Smooth muscle cell (in vitro differentiated cells): ENCODE measurements around the gene CNDP2. TPM values are rescaled to one million over a fixed set of nuclear protein-coding genes. Genes with fewer than 3 reads are reported as not detected.
A peak's percentile ranks its signal among the peaks of the same experiment; 100 is the strongest.

ENCODE experiments used
- DNase-seq: peaks from one replicate; lab custom pipeline; 2025; ENCODE audit not compliant: unreplicated experiment; lab: John Stamatoyannopoulos, UW
- H2AFZ ChIP-seq: fragments of 200-600 bp; sonication (generic); 2 replicates; pipeline ENCODE4 v1.6.0; 2016; ENCODE audit warnings: antibody characterized with exemption, low read depth, mild to moderate bottlenecking
- H3F3A ChIP-seq: fragments of 200-600 bp; sonication (generic); 2 replicates; pipeline ENCODE4 v1.6.0; 2017; ENCODE audit warnings: antibody characterized with exemption, low read depth
- H3K27ac ChIP-seq: fragments of 200-600 bp; sonication (generic); 2 replicates; pipeline ENCODE4 v1.5.1; 2016; ENCODE audit warnings: low read depth, mild to moderate bottlenecking
- H3K27me3 ChIP-seq: fragments of 200-600 bp; sonication (generic); 2 replicates; pipeline ENCODE4 v1.6.1; 2016; ENCODE audit warnings: low read depth, mild to moderate bottlenecking
- H3K36me3 ChIP-seq: fragments of 200-600 bp; sonication (generic); 2 replicates; pipeline ENCODE4 v1.5.1; 2016; ENCODE audit warnings: low read depth
- H3K4me1 ChIP-seq: fragments of 200-600 bp; sonication (generic); 2 replicates; pipeline ENCODE4 v1.5.1; 2016; ENCODE audit warnings: low read depth
- H3K4me2 ChIP-seq: fragments of 200-600 bp; sonication (generic); 2 replicates; pipeline ENCODE4 v1.6.0; 2016; ENCODE audit warnings: mild to moderate bottlenecking
- H3K4me3 ChIP-seq: fragments of 200-600 bp; sonication (generic); 2 replicates; pipeline ENCODE4 v1.5.1; 2016; ENCODE audit warnings: mild to moderate bottlenecking
- H3K79me2 ChIP-seq: fragments of 200-600 bp; sonication (generic); 2 replicates; pipeline ENCODE4 v1.6.0; 2016; ENCODE audit warnings: low read depth, mild to moderate bottlenecking
- H3K9ac ChIP-seq: fragments of 200-600 bp; sonication (generic); 2 replicates; pipeline ENCODE4 v1.6.0; 2016; ENCODE audit warnings: low read depth
- H3K9me3 ChIP-seq: fragments of 200-600 bp; sonication (generic); replicated peaks from 2 replicates; pipeline ENCODE4 v1.5.1; 2016; ENCODE audit warnings: low read depth
- H4K20me1 ChIP-seq: fragments of 200-600 bp; sonication (generic); 2 replicates; pipeline ENCODE4 v1.6.0; 2016; ENCODE audit warnings: low read depth
- WGBS: methylation state at CpG from one replicate; pipeline ENCODE4 v1.1.7; 2016; ENCODE audit warnings: low lambda C conversion rate; 5-methylcytosine and 5-hydroxymethylcytosine counted together
- polyA plus RNA-seq: library from polyadenylated mRNA; unstranded; fragments of >200 nt; fragmentation: Nextera tagmentation; extraction: Ambion mirVana; gene quantifications from 2 replicates; pipeline ENCODE4 v1.2.1, GENCODE V29; 2016
- total RNA-seq: library from RNA; depleted of rRNA; stranded (reverse); fragments of >200 nt; gene quantifications from 2 replicates; pipeline ENCODE4 v1.2.3, GENCODE V29; 2014
- TF ChIP-seq, protein P1 (sequence below): fragments of 200-600 bp; sonication (generic); IDR thresholded peaks from 2 replicates; pipeline ENCODE4 v1.5.1; 2017; ENCODE audit warnings: borderline replicate concordance, mild to moderate bottlenecking, antibody characterized with exemption; ENCODE audit not compliant: insufficient read depth, poor library complexity, severe bottlenecking

The CNDP2 gene
- total and polyA plus RNA-seq, 2 experiments from 2014 or later = 48.0 to 64.1 TPM

DNA sequence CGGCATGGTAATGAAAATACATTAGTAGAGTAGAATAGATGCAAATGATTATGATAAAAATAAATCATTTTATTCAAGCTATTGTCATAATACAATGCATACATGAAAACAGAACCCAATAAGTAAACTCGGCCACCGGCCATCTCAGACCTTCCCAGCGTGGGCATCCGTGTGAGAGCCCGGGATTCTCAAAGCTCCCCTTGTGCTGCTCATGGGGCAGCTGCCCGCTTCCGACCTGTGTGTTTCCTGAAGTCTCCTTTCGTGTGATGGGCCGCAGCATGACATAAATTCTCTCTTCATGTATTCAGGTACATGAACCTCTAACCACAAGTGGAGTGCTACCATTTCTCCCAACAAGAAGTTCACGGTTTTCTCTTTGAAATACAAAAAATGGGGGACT is 13.5 kb upstream of the CNDP2 start:
- Histone ChIP-seq H4K20me1 (no peaks in the 10 kb centered on the region), H3K27me3 (no peaks in the 10 kb centered on the region), H3K4me1 (no peaks in the 10 kb centered on the region), H3K9me3 (no peaks in the 10 kb centered on the region), H3K4me2 (no peak overlapping the region), H2AFZ (no peak overlapping the region), H3K9ac (no peak overlapping the region), H3K36me3 (no peaks in the 10 kb centered on the region), H3K79me2 (no peaks in the 10 kb centered on the region), H3F3A (peaks cover 11% of the 10 kb centered on the region), H3K27ac (no peak overlapping the region), H3K4me3 (no peak overlapping the region)
- WGBS = 95% methylated on average over 11 of the region's 11 CpGs
- DNase-seq = no peak
- TF ChIP-seq, protein P1, sequence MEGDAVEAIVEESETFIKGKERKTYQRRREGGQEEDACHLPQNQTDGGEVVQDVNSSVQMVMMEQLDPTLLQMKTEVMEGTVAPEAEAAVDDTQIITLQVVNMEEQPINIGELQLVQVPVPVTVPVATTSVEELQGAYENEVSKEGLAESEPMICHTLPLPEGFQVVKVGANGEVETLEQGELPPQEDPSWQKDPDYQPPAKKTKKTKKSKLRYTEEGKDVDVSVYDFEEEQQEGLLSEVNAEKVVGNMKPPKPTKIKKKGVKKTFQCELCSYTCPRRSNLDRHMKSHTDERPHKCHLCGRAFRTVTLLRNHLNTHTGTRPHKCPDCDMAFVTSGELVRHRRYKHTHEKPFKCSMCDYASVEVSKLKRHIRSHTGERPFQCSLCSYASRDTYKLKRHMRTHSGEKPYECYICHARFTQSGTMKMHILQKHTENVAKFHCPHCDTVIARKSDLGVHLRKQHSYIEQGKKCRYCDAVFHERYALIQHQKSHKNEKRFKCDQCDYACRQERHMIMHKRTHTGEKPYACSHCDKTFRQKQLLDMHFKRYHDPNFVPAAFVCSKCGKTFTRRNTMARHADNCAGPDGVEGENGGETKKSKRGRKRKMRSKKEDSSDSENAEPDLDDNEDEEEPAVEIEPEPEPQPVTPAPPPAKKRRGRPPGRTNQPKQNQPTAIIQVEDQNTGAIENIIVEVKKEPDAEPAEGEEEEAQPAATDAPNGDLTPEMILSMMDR = no peak

DNA sequence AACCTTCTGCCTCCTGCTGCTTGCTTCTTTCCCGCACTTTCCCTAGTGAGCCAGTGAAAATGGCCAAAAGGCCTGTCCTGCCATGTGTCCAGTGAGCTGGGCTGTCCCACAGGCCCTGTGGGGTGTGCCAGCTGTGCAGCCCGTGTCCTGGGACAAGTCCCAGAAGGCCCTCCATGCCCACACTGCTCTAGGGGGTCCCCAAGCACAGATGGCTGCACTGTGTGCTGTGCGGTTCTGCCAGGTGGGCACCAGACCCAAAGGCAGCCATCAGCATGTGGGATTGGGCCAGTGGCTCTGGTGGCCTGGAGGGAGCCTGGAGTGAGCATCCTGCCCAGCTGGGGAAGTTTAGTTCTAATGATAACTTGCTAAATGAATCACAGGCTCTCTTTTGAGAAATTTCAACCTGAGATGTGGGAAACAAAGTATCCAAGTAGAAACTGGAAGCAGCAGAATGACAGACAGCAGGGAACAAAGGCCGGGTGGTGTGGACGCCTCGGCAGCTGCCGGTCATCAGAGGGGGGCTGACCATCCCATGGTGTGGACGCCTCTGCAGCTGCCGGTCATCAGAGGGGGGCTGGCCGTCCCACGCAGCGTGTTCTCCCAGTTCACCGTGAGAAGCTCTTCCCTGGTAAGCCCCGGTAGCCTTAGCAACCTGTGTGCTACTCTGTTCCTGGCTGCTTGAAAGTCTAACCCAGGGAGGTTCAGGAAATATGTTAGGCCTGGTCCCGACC is 9.9 kb upstream of the CNDP2 start:
- 89% methylated on average over 15 of the region's 15 CpGs for WGBS
- Histone ChIP-seq H2AFZ (no peak overlapping the region), H3K4me3 (no peak overlapping the region), H3K27me3 (no peaks in the 10 kb centered on the region), H3K27ac (peak overlapping the region; percentile 23), H3K9ac (no peak overlapping the region), H4K20me1 (no peaks in the 10 kb centered on the region), H3K36me3 (no peaks in the 10 kb centered on the region), H3K4me1 (no peaks in the 10 kb centered on the region), H3K9me3 (no peaks in the 10 kb centered on the region), H3K79me2 (no peaks in the 10 kb centered on the region), H3K4me2 (peak overlapping the region; percentile 63), H3F3A (peaks cover 11% of the 10 kb centered on the region)
- DNase-seq = no peak
- TF ChIP-seq, protein P1 = no peak

DNA sequence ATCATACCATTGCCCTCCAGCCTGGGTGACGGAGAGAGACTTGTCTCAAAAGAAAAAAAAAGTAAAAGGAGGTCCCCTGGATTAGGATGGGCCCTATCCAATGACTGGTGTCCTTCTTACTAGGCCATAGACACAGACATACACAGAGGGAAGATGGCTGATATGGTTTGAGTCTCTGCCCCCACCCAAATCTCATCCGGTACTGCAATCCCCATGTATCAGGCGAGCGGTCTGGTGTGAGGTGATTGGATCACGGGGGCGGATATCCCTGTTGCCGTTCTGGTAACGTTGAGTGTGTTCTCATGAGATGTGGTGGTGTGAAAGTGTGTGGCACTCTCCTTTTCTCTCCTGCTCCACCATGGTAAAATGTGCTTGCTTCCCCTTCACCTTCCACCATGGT is 7.8 kb upstream of the CNDP2 start:
- Histone ChIP-seq H3K9me3 (no peaks in the 10 kb centered on the region), H3K79me2 (no peaks in the 10 kb centered on the region), H3K27me3 (no peaks in the 10 kb centered on the region), H3K9ac (no peak overlapping the region), H3K4me3 (no peak overlapping the region), H3K4me1 (no peaks in the 10 kb centered on the region), H3K4me2 (no peak overlapping the region), H3K36me3 (no peaks in the 10 kb centered on the region), H2AFZ (no peak overlapping the region), H3F3A (peaks cover 11% of the 10 kb centered on the region), H4K20me1 (no peaks in the 10 kb centered on the region), H3K27ac (no peak overlapping the region)
- WGBS = 96% methylated on average over 8 of the region's 8 CpGs
- TF ChIP-seq, protein P1 = no peak
- no peak for DNase-seq

DNA sequence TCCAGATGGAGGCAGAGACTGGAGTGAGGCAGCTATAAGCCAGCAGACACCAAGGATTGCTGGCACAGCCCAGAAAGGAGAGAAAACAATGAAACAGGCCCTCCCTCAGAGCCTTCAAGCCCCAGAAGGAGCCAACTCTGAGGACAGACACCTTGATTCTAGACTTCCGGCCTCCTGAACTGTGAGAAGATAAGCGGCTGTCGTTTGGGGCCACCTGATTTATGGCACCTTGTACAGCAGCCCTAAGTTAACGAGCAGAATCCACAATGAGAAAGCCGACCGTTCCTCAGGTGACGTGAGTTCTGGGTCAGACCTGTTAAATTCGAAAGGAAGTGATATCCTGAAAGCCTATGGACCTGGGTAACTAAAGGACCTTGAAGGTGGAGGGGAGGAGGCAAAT is 7.3 kb upstream of the CNDP2 start:
- no peaks in the 10 kb centered on the region for H3K4me1 ChIP-seq
- peaks cover 11% of the 10 kb centered on the region for H3F3A ChIP-seq
- no peaks in the 10 kb centered on the region for H4K20me1 ChIP-seq
- TF ChIP-seq, protein P1 = no peak
- WGBS = 76% methylated on average over 8 of the region's 8 CpGs
- no peak overlapping the region for H3K4me3 ChIP-seq
- no peak overlapping the region for H3K4me2 ChIP-seq
- no peak overlapping the region for H2AFZ ChIP-seq
- no peaks in the 10 kb centered on the region for H3K36me3 ChIP-seq
- no peaks in the 10 kb centered on the region for H3K9me3 ChIP-seq
- H3K9ac ChIP-seq = no peak overlapping the region
- no peak overlapping the region for H3K27ac ChIP-seq
- DNase-seq = no peak
- no peaks in the 10 kb centered on the region for H3K27me3 ChIP-seq
- H3K79me2 ChIP-seq = no peaks in the 10 kb centered on the region
